HL-60 (cell line): ENCODE results near the gene FAM98B.

Source experiments
- DNase-seq, 2 experiments: peaks; one replicate each; pipeline ENCODE4 v3.0.0-alpha.2; 2010 to 2020; ENCODE audit warnings: low read depth in 1 of 2, low spot score in 1 of 2
- H3K27ac ChIP-seq: fragments of 250-450 bp; sonication (Bioruptor Pico); replicated peaks from 2 replicates; pipeline ENCODE4 v1.5.1; 2020; ENCODE audit warnings: mild to moderate bottlenecking, moderate library complexity
- H3K27me3 ChIP-seq: fragments of 250-450 bp; sonication (Bioruptor Pico); 2 replicates; pipeline ENCODE4 v1.5.1; 2021; ENCODE audit warnings: mild to moderate bottlenecking, moderate library complexity; ENCODE audit not compliant: insufficient read depth, poor library complexity, severe bottlenecking
- H3K4me3 ChIP-seq: replicated peaks from 2 replicates; pipeline ENCODE4 v1.5.1; 2011; ENCODE audit warnings: mild to moderate bottlenecking, control low read depth, low read length; ENCODE audit not compliant: insufficient read depth
- GABPA ChIP-seq: IDR thresholded peaks from 2 replicates; pipeline ENCODE4 v1.6.1; 2012; ENCODE audit warnings: low read depth
- POLR2AphosphoS5 ChIP-seq: IDR thresholded peaks from 2 replicates; pipeline ENCODE4 v1.6.1; 2012; ENCODE audit warnings: low read depth
- SPI1 ChIP-seq: IDR thresholded peaks from 2 replicates; pipeline ENCODE4 v1.6.1; 2012; ENCODE audit warnings: low read depth, mild to moderate bottlenecking, borderline replicate concordance
- long read RNA-seq: library from polyadenylated mRNA; unstranded; transcript quantifications from one replicate; pipeline ENCODE4 v2.0.0, GENCODE V29; 2020
- TF ChIP-seq, protein P1 (sequence below): IDR thresholded peaks from 2 replicates; pipeline ENCODE4 v1.6.1; 2012; ENCODE audit warnings: low read depth; ENCODE audit not compliant: insufficient replicate concordance
- TF ChIP-seq, protein P2 (sequence below): IDR thresholded peaks from one replicate; pipeline ENCODE4 v1.5.1; 2011; ENCODE audit warnings: low read length, control low read depth, inconsistent platforms; ENCODE audit not compliant: insufficient read depth

FAM98B gene
- long read RNA-seq, partial matches to known transcripts = 0 of 4 reads
- long read RNA-seq, other reads (novel, unspliced or antisense) = 4 of 4 reads

DNA sequence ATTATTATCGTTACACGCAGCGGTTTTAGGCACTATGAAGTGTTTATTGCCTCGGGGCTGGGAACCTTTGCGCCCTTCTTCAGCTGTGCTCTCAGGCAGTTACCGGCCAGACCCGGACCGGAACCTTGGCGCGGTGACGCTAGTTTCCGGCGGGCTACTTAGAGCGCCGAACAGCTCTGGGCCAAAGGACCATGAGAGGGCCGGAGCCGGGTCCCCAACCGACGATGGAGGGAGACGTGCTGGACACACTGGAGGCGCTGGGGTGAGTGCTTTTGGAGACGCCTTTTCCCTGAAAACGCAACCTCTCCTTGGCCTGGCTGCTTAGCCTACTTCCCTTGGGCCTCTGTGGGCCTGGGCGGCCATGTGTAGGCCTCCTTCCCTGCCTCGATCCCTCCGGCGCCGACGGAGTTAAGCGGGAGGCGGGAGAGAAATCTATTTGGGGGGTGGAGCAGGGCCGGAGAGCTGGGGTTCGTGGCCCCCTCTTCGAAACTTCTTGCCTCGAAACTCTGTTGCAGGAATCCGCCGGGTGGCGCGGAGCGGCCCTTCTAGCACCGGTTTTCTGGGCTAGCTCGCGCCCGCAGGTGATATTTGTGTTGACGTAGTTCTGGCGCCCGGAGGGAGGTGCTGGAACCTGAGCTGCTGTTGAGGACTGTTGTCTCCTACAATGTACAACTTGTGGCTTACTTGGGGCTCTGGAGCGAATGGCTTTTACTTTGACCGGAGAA is at the start of gene FAM98B:
FAM98B (plus strand) TSS at position 157 of the 725 bp plus-strand sequence; CDS start at position 192, 35 bp downstream.
- Histone ChIP-seq H3K27ac (peak within 1 kb of the TSS; percentile 88), H3K4me3 (peak within 1 kb of the TSS; percentile 88), H3K27me3 (no peaks in the 10 kb centered on the region)
- peak; percentile 70 to 89 for DNase-seq
- TF ChIP-seq POLR2AphosphoS5 (peak; percentile 78), GABPA (peak; percentile 93), SPI1 (no peak)
- TF ChIP-seq, protein P1, sequence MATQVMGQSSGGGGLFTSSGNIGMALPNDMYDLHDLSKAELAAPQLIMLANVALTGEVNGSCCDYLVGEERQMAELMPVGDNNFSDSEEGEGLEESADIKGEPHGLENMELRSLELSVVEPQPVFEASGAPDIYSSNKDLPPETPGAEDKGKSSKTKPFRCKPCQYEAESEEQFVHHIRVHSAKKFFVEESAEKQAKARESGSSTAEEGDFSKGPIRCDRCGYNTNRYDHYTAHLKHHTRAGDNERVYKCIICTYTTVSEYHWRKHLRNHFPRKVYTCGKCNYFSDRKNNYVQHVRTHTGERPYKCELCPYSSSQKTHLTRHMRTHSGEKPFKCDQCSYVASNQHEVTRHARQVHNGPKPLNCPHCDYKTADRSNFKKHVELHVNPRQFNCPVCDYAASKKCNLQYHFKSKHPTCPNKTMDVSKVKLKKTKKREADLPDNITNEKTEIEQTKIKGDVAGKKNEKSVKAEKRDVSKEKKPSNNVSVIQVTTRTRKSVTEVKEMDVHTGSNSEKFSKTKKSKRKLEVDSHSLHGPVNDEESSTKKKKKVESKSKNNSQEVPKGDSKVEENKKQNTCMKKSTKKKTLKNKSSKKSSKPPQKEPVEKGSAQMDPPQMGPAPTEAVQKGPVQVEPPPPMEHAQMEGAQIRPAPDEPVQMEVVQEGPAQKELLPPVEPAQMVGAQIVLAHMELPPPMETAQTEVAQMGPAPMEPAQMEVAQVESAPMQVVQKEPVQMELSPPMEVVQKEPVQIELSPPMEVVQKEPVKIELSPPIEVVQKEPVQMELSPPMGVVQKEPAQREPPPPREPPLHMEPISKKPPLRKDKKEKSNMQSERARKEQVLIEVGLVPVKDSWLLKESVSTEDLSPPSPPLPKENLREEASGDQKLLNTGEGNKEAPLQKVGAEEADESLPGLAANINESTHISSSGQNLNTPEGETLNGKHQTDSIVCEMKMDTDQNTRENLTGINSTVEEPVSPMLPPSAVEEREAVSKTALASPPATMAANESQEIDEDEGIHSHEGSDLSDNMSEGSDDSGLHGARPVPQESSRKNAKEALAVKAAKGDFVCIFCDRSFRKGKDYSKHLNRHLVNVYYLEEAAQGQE = peak; percentile 58

DNA sequence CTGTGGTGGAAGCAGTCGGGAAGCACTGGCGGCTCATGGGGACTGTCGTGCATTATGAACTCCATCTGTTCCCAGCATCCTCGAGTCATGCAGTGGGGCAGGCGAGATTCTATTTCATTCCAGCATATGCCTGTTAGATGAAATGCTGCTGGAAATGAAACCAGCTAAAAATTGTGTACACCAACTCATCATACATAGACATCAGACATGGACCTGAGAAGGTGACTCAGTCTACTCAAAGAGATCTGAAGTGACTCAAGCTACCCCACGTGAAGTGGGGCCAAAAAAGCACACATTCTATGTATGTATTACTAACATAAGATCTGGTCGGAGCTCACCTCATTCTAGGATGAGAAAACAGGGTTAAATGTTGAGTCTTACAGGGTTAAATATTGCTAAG is 47.5 kb upstream of the FAM98B start:
- no peak for DNase-seq
- no peak for TF ChIP-seq GABPA
- TF ChIP-seq, protein P1 = no peak
- TF ChIP-seq POLR2AphosphoS5 = no peak
- TF ChIP-seq SPI1 = no peak
- TF ChIP-seq, protein P2, sequence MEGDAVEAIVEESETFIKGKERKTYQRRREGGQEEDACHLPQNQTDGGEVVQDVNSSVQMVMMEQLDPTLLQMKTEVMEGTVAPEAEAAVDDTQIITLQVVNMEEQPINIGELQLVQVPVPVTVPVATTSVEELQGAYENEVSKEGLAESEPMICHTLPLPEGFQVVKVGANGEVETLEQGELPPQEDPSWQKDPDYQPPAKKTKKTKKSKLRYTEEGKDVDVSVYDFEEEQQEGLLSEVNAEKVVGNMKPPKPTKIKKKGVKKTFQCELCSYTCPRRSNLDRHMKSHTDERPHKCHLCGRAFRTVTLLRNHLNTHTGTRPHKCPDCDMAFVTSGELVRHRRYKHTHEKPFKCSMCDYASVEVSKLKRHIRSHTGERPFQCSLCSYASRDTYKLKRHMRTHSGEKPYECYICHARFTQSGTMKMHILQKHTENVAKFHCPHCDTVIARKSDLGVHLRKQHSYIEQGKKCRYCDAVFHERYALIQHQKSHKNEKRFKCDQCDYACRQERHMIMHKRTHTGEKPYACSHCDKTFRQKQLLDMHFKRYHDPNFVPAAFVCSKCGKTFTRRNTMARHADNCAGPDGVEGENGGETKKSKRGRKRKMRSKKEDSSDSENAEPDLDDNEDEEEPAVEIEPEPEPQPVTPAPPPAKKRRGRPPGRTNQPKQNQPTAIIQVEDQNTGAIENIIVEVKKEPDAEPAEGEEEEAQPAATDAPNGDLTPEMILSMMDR = no peak
- no peak overlapping the region for H3K27ac ChIP-seq
- H3K4me3 ChIP-seq = no peak overlapping the region
- H3K27me3 ChIP-seq = no peaks in the 10 kb centered on the region

GRCh38 chr15:38408576-38408975 is 45.4 kb upstream of the FAM98B start:
- Histone ChIP-seq H3K27ac (no peak overlapping the region), H3K27me3 (no peaks in the 10 kb centered on the region), H3K4me3 (no peak overlapping the region)
- no peak for DNase-seq
- TF ChIP-seq, protein P1 = no peak
- TF ChIP-seq, protein P2 = no peak
- TF ChIP-seq SPI1 = no peak
- TF ChIP-seq POLR2AphosphoS5 = no peak
- no peak for TF ChIP-seq GABPA
